Measurements from ENCODE around the gene CTNND2. TPM values are rescaled to one million over a fixed set of nuclear protein-coding genes. Genes with fewer than 3 reads are reported as not detected.
"Not testable (repeated sequence)": the region's sequence is repeated elsewhere in the genome, so short reads cannot be mapped to it uniquely, and the experiment has no call there.

CTNND2 gene
- total RNA-seq, 1 donor from 2014 or later: 143 TPM

- peaks cover 21% of the 10 kb centered on the region for H3K4me1 Mint-ChIP-seq (ENCODE audit: low read depth)
- H3K9me3 Mint-ChIP-seq (ENCODE audit: low read depth): peaks cover 16% of the 10 kb centered on the region
- H3K27me3 Mint-ChIP-seq: no peaks in the 10 kb centered on the region
- TF ChIP-seq CTCF (IDR thresholded peaks at IDR 0.05; ENCODE audit: unreplicated experiment): no peak
- no peak overlapping the region for H3K27ac Mint-ChIP-seq
- DNase-seq (ENCODE audit: low spot score, unreplicated experiment): no peak
- no peak overlapping the region for H3K4me3 Mint-ChIP-seq (ENCODE audit: low read depth)
- H3K36me3 Mint-ChIP-seq (ENCODE audit: insufficient read depth): peaks cover 32% of the 10 kb centered on the region
Measured at GRCh38 chr5:11069041-11069440, 835.2 kb downstream of the CTNND2 start.

GRCh38 chr5:11065723-11066122 lies 838.5 kb downstream of the CTNND2 start:
- H3K9me3 Mint-ChIP-seq (ENCODE audit: low read depth): peaks cover 16% of the 10 kb centered on the region
- H3K27me3 Mint-ChIP-seq; DNase-seq (ENCODE audit: low spot score, unreplicated experiment); H3K4me3 Mint-ChIP-seq (ENCODE audit: low read depth): not testable (repeated sequence)
- H3K27ac Mint-ChIP-seq: peak overlapping the region; percentile 39
- peaks cover 34% of the 10 kb centered on the region for H3K36me3 Mint-ChIP-seq (ENCODE audit: insufficient read depth)
- H3K4me1 Mint-ChIP-seq (ENCODE audit: low read depth): peaks cover 27% of the 10 kb centered on the region

- H3K27ac Mint-ChIP-seq: peak overlapping the region; percentile 81
- H3K9me3 Mint-ChIP-seq (ENCODE audit: low read depth): peaks cover 8% of the 10 kb centered on the region
- no peaks in the 10 kb centered on the region for H3K27me3 Mint-ChIP-seq
- no peak overlapping the region for H3K4me3 Mint-ChIP-seq (ENCODE audit: low read depth)
- H3K4me1 Mint-ChIP-seq (ENCODE audit: low read depth): peaks cover 27% of the 10 kb centered on the region
- peaks cover 26% of the 10 kb centered on the region for H3K36me3 Mint-ChIP-seq (ENCODE audit: insufficient read depth)
- no peak for DNase-seq (ENCODE audit: low spot score, unreplicated experiment)
- TF ChIP-seq CTCF (IDR thresholded peaks at IDR 0.05; ENCODE audit: unreplicated experiment): no peak
Measured at GRCh38 chr5:11064763-11065450, 839.3 kb downstream of the CTNND2 start.

GRCh38 chr5:11062397-11062796 lies 841.8 kb downstream of the CTNND2 start:
- peaks cover 34% of the 10 kb centered on the region for H3K36me3 Mint-ChIP-seq (ENCODE audit: insufficient read depth)
- no peak for TF ChIP-seq CTCF (IDR thresholded peaks at IDR 0.05; ENCODE audit: unreplicated experiment)
- peaks cover 25% of the 10 kb centered on the region for H3K4me1 Mint-ChIP-seq (ENCODE audit: low read depth)
- H3K4me3 Mint-ChIP-seq (ENCODE audit: low read depth): no peak overlapping the region
- no peak overlapping the region for H3K27ac Mint-ChIP-seq
- no peak for DNase-seq (ENCODE audit: low spot score, unreplicated experiment)
- H3K9me3 Mint-ChIP-seq (ENCODE audit: low read depth): peaks cover 8% of the 10 kb centered on the region
- no peaks in the 10 kb centered on the region for H3K27me3 Mint-ChIP-seq

- Mint-ChIP-seq H3K27ac (no peak overlapping the region), H3K36me3 (ENCODE audit: insufficient read depth) (peaks cover 40% of the 10 kb centered on the region), H3K27me3 (no peaks in the 10 kb centered on the region), H3K4me3 (ENCODE audit: low read depth) (no peak overlapping the region), H3K9me3 (ENCODE audit: low read depth) (peaks cover 9% of the 10 kb centered on the region), H3K4me1 (ENCODE audit: low read depth) (no peaks in the 10 kb centered on the region)
- TF ChIP-seq CTCF (IDR thresholded peaks at IDR 0.05; ENCODE audit: unreplicated experiment): no peak
- DNase-seq (ENCODE audit: low spot score, unreplicated experiment): no peak
Measured at GRCh38 chr5:11056560-11056959, 847.7 kb downstream of the CTNND2 start.

- no peak for TF ChIP-seq CTCF (IDR thresholded peaks at IDR 0.05; ENCODE audit: unreplicated experiment)
- no peak overlapping the region for H3K27ac Mint-ChIP-seq
- H3K9me3 Mint-ChIP-seq (ENCODE audit: low read depth): peaks cover 5% of the 10 kb centered on the region
- H3K4me1 Mint-ChIP-seq (ENCODE audit: low read depth): no peaks in the 10 kb centered on the region
- no peaks in the 10 kb centered on the region for H3K27me3 Mint-ChIP-seq
- peaks cover 28% of the 10 kb centered on the region for H3K36me3 Mint-ChIP-seq (ENCODE audit: insufficient read depth)
- no peak overlapping the region for H3K4me3 Mint-ChIP-seq (ENCODE audit: low read depth)
- DNase-seq (ENCODE audit: low spot score, unreplicated experiment): no peak
Measured at GRCh38 chr5:11054014-11054413, 850.2 kb downstream of the CTNND2 start.

Data from progenitor cell of endocrine pancreas (in vitro differentiated cells).